SKM-1 (cell line): Measurements from ENCODE around the gene CDKN2AIP.
A peak's percentile ranks its signal among the peaks of the same experiment; 100 is the strongest.

Experiments
- DNase-seq: peaks from one replicate; lab custom pipeline; 2025; ENCODE audit not compliant: unreplicated experiment; lab: John Stamatoyannopoulos, UW

The CDKN2AIP gene, protein sequence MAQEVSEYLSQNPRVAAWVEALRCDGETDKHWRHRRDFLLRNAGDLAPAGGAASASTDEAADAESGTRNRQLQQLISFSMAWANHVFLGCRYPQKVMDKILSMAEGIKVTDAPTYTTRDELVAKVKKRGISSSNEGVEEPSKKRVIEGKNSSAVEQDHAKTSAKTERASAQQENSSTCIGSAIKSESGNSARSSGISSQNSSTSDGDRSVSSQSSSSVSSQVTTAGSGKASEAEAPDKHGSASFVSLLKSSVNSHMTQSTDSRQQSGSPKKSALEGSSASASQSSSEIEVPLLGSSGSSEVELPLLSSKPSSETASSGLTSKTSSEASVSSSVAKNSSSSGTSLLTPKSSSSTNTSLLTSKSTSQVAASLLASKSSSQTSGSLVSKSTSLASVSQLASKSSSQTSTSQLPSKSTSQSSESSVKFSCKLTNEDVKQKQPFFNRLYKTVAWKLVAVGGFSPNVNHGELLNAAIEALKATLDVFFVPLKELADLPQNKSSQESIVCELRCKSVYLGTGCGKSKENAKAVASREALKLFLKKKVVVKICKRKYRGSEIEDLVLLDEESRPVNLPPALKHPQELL

DNA sequence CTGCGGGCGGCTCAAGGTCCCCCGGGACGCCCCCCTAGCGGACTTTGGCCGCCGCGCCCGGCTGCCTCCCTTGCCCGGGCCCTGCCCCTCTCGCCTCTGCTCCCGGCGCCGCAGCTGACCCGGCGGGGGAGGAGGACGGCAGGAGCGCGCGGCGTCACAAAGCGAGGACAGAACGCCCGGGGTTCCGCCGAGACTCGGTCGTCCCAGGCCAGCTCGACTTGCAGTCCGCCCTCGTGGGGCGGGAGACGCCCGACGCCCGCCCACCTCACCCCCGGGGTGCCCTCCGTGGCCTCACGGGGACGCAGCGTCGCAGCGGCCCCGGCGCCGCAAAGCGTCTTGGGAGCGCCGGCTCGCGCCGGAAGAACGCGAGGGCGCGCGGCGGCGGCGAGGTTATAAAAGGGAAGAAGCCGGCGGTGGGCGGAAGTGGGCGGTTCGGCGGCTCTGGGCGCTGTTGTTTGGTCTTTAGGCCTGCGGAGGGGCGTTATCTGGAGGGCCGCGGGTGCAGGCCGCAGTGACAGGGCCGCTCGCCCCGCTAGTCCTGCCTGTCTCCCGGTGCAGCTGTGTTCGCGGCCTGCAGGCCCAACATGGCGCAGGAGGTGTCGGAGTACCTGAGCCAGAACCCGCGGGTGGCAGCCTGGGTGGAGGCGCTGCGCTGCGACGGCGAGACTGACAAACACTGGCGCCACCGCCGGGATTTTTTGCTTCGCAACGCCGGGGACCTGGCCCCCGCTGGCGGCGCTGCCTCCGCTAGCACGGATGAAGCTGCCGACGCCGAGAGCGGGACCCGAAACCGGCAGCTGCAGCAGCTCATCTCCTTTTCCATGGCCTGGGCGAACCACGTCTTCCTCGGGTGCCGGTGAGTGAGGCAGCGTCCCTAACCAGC, at the start of gene CDKN2AIP:
TSS of gene CDKN2AIP (plus strand) at position 423 of the 883 bp plus-strand sequence. CDS start at position 585, 162 bp downstream.
- peak; percentile 80 for DNase-seq

DNA sequence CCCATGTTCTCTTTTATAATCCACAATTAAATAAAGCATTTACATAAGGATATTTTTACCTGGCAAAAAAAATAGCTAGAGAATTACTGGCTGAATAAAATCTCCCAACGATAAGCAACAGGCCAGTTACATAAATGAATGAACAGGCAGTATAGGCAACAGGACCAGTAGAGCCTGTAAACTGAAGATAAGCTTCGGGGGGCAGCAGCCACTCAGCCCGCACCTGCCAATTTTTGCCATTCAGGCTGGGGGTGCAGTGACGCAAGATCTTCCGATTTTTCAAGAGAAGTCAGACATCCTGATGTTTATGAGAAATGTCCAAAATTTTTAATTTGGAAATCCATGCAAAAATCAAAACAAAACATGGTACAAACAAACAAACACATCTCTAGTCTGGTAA, 49.0 kb upstream of the CDKN2AIP start:
- no peak for DNase-seq

DNA sequence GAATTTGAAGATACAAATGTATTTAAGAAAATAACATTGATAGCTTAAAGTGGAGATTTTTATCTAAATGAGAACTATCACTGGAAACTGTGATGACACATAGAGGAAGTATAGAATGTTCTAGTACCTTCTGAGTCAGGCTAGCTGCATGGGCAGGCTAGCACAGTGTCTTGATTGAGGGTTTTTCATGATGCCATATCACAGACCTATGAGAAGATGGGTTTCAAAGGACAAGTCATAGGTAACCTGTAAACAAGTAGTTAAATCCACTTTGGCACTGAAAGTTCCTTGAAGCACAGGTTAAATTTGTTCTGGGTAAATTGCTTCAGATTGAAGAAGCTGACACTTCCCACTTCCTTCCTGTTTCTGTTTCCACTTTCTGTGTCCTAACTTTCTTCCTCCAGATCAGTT, 48.2 kb upstream of the CDKN2AIP start:
- peak; percentile 67 for DNase-seq

DNA sequence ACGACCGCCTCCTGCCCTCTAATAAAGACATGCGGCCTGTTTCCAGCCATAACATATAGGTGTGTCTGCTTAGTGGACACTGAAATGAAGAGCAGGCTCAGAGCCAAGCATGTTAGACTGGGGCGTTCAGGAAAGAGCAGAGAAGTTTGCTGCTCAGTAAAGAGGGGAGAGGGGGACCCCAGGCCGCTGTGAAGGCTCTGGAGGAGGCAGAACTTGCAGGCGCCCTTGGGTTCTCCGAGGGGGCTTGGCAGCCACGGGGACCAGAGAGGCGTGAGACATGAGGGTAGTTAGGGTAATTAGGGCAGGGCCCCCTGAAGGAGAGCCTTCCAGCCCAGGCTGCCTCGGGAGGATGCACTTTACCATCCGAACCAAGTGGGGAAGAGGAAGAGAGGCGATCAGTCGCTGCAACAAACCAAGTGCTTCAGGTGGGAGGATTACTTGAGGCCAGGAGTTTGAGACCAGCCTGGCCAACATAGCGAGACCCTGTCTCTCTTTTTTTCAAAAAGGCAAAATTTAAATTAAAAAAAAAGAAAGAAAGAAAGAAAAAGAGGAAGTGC, 46.6 kb upstream of the CDKN2AIP start:
- DNase-seq = no peak

DNA sequence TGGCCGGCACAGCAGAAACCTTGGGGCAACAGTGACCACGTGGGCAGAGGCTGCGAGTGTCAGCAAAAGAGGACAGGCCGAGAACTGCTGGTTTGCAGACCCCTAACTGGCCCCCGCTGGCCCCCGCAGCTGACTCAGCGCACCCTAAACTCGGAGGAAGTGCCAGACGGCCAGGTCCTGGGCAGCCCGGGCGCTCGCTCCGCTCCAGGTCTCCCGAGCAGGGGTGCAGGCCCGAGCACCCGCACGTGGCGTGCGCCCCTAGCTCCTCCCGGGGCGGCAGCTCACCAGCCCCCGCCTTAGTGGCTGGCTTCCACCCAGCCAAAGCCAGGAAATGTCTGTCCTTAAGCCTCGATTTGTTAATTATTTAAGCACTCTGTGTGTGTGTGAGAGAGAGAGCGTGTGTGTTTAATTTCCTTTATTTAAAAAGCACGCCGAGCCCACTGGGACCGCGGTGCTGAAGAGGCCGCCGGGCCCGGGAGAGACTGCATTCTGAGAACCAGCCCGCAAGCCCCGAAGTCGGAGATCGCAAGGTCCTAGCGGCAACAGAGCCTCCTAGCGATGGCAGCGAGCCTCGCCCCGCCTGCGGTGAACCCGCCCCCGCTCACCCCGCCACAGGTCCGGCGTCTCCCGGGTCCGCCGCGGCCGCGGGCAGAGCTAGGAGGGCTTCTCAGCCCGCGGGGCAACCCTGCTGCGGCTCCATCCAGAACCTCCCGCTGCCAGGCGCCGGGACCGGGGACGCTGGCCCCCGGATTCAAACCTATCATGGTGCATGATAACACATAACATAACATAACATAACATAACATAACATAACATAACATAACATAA, 45.9 kb upstream of the CDKN2AIP start:
- peak; percentile 49 for DNase-seq

DNA sequence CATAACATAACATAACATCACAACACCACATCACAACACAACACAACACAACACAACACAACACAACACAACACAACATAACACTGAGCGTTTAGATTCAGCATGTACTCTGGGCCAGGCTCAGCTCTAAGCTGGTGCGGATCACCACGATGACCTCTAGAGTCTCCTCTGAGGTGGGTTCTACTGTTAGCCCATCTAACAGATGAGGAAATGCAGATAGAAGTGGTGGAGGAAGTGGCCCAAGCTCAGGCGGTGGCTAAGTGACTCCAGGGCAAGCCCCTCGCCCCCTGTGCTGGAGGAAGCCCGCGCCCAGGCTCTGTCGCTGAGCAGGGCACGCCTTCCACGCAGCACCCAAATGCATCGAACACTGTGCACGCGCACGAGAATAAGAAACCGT, 45.3 kb upstream of the CDKN2AIP start:
- no peak for DNase-seq

DNA sequence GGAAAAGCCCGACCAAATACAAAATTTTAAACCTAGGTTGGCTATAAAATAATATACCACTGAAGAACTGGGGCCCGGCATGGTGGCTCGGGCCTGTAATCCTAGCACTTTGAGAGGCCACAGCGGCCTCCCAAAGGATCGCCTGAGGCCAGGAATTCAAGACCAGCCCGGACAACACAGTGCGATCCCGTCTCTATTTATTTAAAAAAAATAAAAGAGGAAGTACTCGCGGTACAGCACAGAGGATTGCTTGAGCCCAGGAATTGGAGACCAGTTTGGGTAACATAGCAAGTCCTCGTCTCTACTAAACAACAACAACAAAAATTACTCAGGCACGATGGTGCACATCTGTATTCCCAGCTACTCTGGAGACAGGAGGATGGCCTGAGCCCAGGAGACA, 44.8 kb upstream of the CDKN2AIP start:
- DNase-seq = peak; percentile 28

DNA sequence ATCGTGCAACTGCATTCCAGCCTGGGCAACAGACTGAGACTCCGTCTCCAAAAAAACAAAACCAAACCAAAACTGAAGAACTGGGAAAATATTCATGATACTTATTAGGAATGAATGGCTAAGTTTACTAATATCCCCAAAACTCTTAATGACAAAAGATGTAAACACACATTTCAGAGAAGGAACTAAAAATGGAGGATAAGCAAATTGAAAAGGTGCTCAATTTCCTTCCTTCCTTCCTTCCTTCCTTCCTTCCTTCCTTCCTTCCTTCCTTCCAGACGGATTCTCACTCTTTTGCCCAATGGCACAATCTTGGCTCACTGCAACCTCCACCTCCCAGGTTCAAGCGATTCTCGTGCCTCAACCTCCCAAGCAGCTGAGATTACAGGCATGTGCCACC, 44.4 kb upstream of the CDKN2AIP start:
- no peak for DNase-seq

DNA sequence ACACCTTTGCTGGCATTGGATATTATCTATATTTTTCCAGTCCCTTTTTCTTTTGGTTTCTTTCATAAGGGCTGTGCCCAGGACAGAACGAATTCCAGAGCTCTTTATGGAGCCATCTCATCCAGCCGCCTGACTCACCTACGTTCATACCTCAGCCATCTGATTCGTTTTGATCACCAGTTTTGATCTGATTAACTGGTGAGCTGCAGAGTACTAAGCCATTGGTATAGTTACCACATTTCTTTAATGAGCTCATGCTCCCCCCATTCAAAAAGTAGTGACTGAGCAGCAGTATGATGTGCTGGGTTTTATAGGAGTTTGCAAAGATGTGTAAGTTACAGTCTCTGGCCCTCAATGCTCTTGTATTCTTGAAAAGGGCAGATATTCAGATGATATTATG, 43.0 kb upstream of the CDKN2AIP start:
- DNase-seq = no peak

DNA sequence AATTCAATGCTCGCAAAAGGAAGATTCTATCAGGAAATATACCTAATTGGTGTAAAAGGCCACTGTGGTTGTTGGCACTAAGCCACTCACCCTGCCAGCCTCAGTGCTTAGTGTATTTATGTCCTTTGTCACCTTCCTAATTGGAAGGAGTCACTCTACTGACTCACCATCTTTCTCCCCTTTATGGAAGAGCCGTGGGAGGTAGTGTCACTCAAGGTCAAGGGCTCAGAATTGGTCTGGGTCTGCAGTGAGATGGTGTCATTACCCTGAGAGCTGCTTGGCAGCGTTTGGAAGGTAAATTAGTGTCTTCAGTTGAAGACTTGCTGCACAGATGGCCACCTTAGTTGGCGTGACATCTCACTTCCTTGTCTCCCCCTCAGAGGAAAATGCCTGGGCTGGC, 41.7 kb upstream of the CDKN2AIP start:
- DNase-seq = no peak

DNA sequence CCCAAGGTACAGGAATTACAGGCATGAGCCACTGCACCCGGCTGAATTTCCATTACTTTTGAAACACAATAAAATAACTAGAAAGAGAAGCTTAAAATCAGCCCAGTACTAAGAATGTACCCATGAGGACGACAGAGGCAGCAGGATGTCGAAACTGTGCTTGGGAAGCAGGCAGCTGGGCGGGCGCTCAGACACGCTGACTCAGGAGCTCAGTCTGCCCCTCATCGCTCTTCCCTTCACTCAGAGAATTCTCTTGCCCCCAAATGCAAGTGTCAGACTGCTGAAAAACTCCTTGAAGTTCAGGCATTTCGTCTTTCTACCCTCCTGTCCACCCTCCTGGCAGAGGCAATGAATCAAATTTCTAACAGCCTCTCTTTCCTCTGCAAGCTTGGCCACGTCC, 41.0 kb upstream of the CDKN2AIP start:
- no peak for DNase-seq

DNA sequence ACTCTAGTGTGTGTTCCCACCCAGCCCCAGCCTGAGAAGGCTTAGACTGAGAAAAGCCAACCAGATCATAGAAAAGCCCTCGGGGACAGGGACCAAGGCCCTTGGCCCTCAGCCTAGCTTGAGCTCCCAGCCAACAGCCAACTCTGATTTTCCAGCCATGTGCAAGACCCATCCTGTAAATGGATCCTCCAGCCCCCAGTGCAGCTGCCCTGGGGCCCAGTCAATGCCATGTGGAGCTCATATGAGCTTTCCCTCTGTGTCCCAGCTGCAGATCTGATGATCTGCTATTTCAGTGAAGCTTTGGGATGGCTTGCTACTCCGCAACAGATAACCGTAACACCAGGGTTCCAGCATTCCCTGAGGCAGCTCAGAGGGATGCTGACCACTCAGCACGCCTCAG, 40.5 kb upstream of the CDKN2AIP start:
- DNase-seq = no peak

DNA sequence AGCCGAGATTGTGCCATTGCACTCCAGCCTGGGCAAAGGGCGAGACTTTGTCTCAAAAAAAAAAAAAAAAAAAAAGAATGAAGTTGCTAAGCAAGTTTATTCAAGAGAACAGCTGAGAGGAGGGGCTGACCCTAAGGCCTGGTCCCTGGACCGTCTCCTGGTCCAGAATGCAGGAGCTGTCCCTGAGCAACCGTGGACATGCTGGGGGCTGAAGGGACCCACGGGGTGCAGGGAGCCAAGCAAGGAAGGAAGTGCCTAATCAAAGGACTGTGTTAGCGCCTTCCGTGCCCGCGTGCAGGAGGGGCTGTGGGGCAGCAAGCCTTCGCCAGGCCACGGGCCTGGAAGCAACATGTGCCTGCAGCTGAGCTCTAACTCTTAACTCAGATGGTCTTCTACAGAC, 39.1 kb upstream of the CDKN2AIP start:
- DNase-seq = no peak

DNA sequence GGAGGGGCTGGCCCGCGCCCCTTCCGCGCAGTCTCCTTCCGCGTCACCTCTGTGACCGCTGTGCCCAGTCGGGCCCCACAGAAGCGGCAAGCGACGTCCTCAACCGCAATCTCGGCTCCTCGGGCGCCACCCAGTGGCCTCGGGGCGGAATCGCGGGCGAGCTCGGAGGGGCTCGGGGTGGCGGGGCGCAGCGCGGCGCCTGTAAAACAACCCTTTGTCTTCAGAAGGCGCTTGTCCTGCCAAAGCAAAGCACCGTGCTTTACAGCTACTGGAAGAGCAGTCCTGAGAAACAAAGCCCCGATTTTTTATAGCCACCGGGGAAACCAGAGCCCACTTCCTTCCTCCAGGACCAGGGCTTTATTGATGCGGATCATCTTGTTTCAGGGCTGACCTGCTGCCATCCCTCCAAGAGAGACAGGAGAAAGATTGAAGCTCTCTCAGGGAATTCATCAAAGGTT, 37.3 kb upstream of the CDKN2AIP start:
- peak; percentile 72 for DNase-seq

DNA sequence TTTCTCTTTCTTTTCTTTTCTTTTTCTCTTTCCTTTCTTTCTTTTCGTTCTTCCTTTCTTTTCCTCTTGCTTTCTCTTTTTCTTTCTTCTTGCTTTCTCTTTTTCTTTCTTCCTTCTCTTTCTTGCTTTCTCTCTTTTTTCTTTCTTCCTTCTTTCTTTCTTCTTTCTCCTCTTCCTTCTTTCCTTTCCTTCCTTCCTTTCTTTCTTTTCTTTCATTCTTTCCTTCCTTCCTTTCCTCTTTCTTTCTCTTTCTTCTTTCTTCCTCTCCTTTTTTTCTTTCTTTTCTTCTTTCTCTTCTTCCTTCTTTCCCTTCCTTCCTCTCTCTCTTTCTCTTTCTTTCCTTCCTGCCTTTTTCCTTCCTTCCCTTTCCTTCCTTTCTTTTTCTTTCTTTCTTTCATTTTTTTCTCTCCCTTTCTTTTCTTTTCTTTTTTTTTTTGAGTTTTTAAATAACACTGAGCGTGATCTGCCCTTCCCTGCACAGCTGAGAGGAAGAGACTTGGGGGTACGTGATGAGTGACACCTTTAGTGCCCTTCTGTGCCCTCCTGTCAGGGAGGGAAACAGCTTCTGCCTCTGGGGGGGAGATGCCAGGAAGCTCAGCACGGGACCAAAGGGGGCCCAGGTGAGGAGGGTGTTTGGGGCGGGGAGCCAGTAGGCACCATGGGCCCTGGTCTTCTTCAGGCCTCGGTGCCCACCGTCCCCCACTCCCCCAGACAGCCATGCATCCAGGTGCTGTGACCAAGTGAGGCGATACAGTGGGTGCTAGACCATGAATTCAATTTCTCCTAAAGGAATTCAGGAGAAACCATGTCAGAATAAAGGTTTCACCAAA, 36.6 kb upstream of the CDKN2AIP start:
- no peak for DNase-seq

DNA sequence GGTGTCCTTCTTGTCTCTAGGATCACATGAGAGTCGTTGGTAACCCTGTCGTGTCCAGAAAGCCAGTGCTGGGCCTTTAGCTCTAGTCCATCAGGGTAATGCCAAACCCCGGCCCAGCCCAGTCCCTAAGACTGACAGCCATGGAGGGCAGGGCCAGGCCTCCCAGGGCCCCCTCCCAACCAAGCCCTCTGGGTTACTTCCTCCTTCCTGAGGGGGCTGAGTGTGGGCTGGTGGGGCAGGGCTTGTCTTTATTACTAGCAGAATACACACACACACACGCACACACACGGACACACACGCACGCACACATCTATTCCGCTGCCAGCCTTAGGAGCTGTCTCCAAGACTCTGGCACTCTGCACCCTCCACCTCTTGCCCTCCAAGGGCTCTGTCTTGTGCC, 35.6 kb upstream of the CDKN2AIP start:
- DNase-seq = no peak

DNA sequence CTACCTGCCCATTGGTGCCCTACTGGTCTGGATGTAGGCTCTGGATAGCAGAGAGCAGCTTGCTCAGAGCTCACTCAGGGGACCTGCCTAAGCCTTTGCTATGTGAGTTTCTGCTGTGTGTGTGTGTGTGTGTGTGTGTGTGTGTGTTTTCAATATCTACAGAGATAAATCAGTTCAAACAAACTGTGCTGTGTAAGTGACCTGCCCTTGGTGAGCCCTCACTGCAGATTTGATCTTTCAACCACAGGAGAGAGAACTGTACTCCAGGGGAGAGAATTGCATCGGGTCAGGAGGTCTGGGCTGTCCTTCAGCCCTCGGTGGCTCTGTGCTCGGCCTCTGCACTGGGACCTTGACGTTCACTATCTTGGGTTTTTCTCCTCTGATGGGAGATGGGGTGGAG, 35.0 kb upstream of the CDKN2AIP start:
- no peak for DNase-seq

DNA sequence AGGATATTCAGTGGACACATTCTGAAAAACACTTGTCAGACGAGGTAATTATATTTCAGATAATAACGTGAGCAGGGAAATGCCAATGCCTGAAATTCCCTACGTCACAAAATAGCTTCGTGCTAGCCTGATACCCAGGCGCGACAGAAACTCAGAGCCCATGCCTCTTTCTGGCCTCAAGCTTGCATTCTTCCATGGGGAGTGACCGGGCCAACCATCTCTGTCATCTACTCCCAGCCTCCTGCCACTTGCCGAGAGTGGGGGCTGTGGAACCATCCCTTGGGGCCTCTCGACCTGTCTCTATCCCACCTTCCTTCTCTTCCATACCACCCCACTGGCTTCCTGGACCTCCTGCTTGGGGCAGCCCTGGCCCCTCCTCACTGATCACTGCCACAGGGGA, 34.5 kb upstream of the CDKN2AIP start:
- DNase-seq = no peak

DNA sequence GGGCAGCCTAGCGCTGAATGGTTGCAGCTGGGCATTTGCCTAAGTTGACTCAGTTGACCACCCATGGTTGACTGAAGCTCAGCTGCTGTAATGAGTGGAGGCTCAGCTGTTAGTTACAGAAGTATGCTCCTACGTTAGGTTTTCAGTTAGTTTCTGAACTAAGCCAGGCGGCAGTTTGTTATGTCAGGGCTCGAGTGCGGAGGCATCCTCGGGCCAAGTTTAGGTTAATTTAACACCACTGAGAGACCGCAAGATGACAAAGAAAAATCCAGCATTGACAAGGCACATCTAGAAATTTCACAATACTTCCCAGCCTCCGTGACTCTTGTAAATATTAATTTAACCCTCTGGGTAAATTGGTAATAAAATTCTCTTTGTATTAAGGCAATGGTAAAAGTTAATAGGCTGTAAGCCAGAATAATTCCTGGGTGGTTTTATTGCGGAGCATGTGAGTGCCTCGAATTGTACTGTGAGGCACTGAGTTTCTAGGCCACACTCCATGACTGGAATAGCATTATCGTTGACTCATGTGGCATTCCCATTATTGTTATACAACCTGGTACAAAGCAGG, 33.1 kb upstream of the CDKN2AIP start:
- no peak for DNase-seq
